BE2C (cell line): ENCODE data around the gene BUD31.

Source experiments
- DNase-seq: peaks from one replicate; pipeline ENCODE4 v3.0.0-alpha.2; 2020
- H3K27me3 ChIP-seq: fragments of 250-450 bp; sonication (Bioruptor Pico); 2 replicates; pipeline ENCODE4 v1.5.1; 2020; ENCODE audit warnings: mild to moderate bottlenecking
- H3K36me3 ChIP-seq: fragments of 250-450 bp; sonication (Bioruptor Pico); 2 replicates; pipeline ENCODE4 v1.5.1; 2020; ENCODE audit warnings: mild to moderate bottlenecking
- H3K4me1 ChIP-seq: fragments of 250-450 bp; sonication (Bioruptor Pico); 2 replicates; pipeline ENCODE4 v1.5.1; 2020
- H3K4me3 ChIP-seq: 2 replicates; pipeline ENCODE4 v1.5.1; 2011; ENCODE audit warnings: low read depth, low read length
- H3K9me3 ChIP-seq: fragments of 250-450 bp; sonication (Bioruptor Pico); 2 replicates; pipeline ENCODE4 v1.5.1; 2020
- TF ChIP-seq, protein P1 (sequence below): IDR thresholded peaks from 2 replicates; pipeline ENCODE4 v1.5.1; 2012; ENCODE audit warnings: mild to moderate bottlenecking, low read depth, low read length

BUD31 gene

DNA sequence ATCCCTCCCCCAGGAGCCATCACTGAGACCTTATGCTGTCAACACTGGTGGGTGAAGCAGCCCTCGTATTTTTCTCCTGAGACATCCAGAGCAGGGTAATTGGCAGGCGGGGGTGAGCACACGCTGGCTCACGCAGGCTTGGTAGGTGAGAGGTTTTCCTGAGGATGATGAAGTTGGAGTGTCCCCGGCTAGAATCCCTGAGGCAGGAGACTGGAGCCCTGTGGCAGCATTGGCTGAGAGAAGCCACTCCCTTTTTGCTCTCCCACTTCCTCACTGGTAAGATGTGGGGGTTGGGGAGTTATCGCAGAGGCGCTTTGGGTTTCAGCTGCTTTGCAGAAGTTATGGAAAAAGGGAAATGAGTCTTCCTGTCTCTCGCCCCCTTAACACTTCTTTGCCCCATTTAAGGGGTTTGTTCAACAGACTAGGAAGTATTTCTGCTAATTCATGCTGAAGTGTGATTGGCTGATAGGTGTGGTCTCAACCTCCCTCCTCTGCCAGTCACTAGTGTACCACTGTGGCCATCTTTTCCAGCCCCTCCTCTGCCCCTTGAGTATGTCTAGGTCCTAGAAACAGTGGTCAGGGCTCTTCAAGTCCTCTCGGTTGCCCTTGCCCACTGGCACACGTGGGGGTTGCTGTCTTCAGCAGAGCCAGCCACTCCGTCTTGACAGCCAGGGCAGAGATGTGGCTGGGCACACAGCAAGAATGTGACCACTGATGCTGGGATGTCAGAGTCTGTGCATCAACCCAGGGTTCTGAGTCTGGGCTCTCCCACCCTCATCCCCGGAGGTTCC is 28.5 kb upstream of the BUD31 start:
- H3K9me3 ChIP-seq: no peaks in the 10 kb centered on the region
- TF ChIP-seq, protein P1, sequence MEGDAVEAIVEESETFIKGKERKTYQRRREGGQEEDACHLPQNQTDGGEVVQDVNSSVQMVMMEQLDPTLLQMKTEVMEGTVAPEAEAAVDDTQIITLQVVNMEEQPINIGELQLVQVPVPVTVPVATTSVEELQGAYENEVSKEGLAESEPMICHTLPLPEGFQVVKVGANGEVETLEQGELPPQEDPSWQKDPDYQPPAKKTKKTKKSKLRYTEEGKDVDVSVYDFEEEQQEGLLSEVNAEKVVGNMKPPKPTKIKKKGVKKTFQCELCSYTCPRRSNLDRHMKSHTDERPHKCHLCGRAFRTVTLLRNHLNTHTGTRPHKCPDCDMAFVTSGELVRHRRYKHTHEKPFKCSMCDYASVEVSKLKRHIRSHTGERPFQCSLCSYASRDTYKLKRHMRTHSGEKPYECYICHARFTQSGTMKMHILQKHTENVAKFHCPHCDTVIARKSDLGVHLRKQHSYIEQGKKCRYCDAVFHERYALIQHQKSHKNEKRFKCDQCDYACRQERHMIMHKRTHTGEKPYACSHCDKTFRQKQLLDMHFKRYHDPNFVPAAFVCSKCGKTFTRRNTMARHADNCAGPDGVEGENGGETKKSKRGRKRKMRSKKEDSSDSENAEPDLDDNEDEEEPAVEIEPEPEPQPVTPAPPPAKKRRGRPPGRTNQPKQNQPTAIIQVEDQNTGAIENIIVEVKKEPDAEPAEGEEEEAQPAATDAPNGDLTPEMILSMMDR: no peak
- no peak overlapping the region for H3K4me3 ChIP-seq
- no peaks in the 10 kb centered on the region for H3K27me3 ChIP-seq
- peaks cover 10% of the 10 kb centered on the region for H3K4me1 ChIP-seq
- DNase-seq: no peak
- no peaks in the 10 kb centered on the region for H3K36me3 ChIP-seq

DNA sequence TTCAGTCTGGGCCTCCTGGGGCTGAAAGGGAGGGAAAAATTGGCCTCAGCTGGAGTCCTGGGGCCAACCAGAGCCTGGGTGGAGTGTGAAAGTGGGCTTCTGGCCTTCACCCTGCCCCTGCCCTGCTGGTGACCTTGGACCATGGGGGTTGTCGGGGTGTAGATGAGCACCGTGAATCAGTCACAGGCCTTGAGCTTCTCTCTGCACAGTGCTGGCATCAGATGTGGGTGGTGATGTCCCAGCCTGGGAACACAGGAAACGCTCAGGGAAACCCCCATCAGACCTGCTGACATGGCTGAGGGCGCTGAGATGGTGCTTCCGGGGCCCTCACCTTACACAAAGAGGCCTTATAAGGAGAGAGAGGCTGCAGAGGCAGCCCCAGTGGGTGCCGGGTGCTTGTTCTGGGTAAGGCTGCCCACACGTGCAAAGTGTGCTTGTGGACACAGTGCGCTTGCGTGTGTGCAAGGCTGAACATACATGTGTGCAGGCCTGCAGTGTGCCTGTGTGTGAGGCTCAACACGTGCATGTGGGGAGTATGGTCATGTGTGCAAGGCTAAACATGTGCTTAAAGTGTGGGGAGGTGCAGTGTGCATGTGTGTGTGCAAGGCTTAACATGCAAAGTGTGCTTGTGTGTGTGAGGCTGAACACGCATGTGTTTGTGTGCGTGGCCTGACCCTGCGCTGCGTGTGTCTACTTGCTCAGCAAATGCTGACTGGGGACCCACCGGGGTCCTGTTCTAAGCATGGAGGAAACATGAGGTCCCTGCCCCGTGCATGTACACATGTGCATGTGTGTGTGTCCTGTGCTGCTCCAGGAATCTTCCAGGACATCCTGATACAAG is 27.7 kb upstream of the BUD31 start:
- Histone ChIP-seq H3K36me3 (no peaks in the 10 kb centered on the region), H3K4me3 (no peak overlapping the region), H3K4me1 (peaks cover 10% of the 10 kb centered on the region), H3K9me3 (no peaks in the 10 kb centered on the region), H3K27me3 (no peaks in the 10 kb centered on the region)
- DNase-seq: no peak
- TF ChIP-seq, protein P1: no peak

DNA sequence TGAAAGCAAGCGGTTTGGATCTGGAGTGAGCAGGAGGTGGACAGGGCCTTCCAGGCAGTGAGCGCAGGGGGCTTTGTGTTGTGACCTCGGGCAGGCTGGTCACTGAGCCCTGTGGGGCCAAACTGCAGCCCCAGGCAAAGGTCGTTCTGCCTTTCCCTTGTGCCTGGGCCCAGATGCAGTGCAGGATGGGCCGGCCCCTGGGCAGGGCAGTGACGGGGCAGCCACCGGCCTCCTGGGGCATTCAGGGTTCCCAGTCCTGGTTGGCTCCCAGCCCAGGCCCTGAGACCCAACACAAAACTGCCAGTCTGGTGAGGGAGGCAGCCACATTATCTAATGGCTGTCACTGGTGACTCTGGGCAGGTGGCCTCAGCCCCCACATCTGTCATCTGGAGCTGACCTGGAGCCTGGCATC is 27.1 kb upstream of the BUD31 start:
- DNase-seq: no peak
- H3K4me1 ChIP-seq: peaks cover 10% of the 10 kb centered on the region
- TF ChIP-seq, protein P1: no peak
- no peaks in the 10 kb centered on the region for H3K9me3 ChIP-seq
- H3K27me3 ChIP-seq: no peaks in the 10 kb centered on the region
- no peaks in the 10 kb centered on the region; the same call in 1 of the 2 replicates for H3K36me3 ChIP-seq
- no peak overlapping the region for H3K4me3 ChIP-seq

DNA sequence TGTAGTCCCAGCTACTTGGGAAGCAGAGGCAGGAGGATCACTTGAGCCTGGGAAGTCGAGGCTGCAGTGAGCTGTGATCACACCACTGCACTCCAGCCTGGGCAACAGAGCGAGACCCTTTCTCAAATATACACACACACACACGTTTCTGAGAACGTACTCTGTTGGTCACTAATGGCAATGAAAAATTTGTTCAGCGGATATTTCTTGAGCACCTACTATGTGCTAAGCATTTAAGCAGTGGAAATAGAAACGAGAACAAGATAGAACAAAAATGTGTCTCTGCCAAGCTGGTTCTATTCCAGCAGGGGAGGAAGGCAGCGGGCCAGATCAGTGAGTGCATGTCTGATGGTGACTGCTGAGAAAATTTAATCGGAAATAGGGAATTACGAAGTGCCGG is 25.6 kb upstream of the BUD31 start:
- Histone ChIP-seq H3K27me3 (no peaks in the 10 kb centered on the region), H3K4me1 (peaks cover 10% of the 10 kb centered on the region), H3K4me3 (no peak overlapping the region), H3K9me3 (no peaks in the 10 kb centered on the region), H3K36me3 (no peaks in the 10 kb centered on the region; the same call in 1 of the 2 replicates)
- TF ChIP-seq, protein P1: no peak
- no peak for DNase-seq

DNA sequence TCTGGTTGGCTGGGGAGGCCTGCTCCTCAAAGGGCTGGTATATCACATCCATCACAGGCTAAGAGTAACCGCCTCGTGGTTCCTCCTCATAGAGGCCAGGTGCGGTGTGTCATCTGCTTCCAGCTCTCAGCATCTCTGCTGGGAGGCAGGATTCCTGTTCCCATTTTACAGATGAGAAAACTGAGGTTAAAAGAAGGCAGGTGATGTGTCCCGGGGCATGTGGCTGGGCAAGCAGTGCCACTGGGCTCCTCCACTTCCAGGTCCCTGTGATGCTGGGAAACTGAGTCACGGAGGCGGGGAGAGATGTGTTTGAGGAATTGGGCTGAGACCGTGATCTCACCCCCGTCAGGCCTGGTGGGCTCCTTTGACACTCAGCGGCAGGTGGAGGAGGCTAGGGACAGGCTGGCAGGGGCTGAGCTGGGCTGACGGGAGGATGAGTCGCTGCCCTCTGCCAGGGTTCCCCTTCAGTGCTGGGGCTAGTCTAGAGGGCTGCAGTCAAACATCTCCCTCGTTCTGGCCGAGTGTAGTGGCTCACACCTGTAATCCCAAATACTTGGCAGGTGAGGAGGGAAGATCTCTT is 24.9 kb upstream of the BUD31 start:
- Histone ChIP-seq H3K9me3 (no peaks in the 10 kb centered on the region), H3K4me3 (no peak overlapping the region), H3K4me1 (peaks cover 10% of the 10 kb centered on the region), H3K36me3 (no peaks in the 10 kb centered on the region; the same call in 1 of the 2 replicates), H3K27me3 (no peaks in the 10 kb centered on the region)
- DNase-seq: no peak
- TF ChIP-seq, protein P1: no peak
